Activated CD4-positive, alpha-beta memory T cell treated with anti-CD3 and anti-CD28 coated beads, Interleukin-2, amount 10 ng/mL, durations not matched to agents 7 days and 5 days (primary cell): ENCODE data around the gene HDAC3. TPM values are rescaled to one million over a fixed set of nuclear protein-coding genes. Genes with fewer than 3 reads are reported as not detected.

Experiments
- CTCF ChIA-PET: fragments of 350-600 bp; sonication (Branson Sonifier 250); formaldehyde crosslinking; loops from one replicate; lab custom pipeline; 2021; ENCODE audit warnings: antibody characterized with exemption, inconsistent platforms; lab: Charles Lee
- POLR2A ChIA-PET: fragments of 350-600 bp; sonication (Branson Sonifier 250); formaldehyde crosslinking; loops from one replicate; lab custom pipeline; 2021; ENCODE audit warnings: antibody characterized with exemption; lab: Charles Lee
- DNase-seq: peaks from one replicate; pipeline ENCODE4 v3.0.0-alpha.2; 2020
- H3K27ac Mint-ChIP-seq: one replicate; pipeline ENCODE4 v1.8.0; 2021; ENCODE audit warnings: mild to moderate bottlenecking, mixed read lengths
- H3K27me3 Mint-ChIP-seq: one replicate; pipeline ENCODE4 v1.8.0; 2021; ENCODE audit warnings: mixed read lengths
- H3K36me3 Mint-ChIP-seq: one replicate; pipeline ENCODE4 v1.8.0; 2021; ENCODE audit warnings: low read depth, mixed read lengths
- H3K4me1 Mint-ChIP-seq: one replicate; pipeline ENCODE4 v1.8.0; 2021; ENCODE audit warnings: mixed read lengths
- H3K4me3 Mint-ChIP-seq: one replicate; pipeline ENCODE4 v1.8.0; 2021; ENCODE audit warnings: mild to moderate bottlenecking, mixed read lengths
- H3K9me3 Mint-ChIP-seq: one replicate; pipeline ENCODE4 v1.8.0; 2021; ENCODE audit warnings: mixed read lengths
- total RNA-seq, 2 experiments: library from RNA; stranded (reverse); gene quantifications; one replicate each; pipeline ENCODE4 v1.2.3, GENCODE V29; 2021

HDAC3 gene
- total RNA-seq, 2 experiments from 2014 or later = 72.0 to 77.9 TPM

DNA sequence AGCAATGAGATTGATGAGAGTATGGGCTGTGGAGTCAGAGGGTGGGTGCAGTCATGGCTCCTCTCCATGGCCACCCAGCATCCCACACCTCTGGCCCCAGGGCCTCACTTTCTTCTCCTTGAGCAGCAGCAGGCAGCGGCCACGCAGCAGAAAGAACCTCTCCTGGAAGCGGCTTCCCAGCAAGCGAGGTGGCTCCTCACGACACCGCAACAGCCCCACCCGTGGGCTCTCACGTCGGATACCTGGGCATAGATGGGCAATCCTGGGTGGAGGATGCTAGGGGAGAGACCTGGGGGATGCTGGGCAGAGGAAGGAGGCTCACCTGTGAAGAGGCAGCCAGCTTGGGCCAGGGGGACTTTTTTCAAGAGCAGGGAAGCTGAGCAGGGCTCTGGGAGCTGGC is 19.7 kb upstream of the HDAC3 start:
- Mint-ChIP-seq H3K27ac (no peak overlapping the region), H3K36me3 (peaks cover 13% of the 10 kb centered on the region), H3K4me3 (no peak overlapping the region), H3K9me3 (no peaks in the 10 kb centered on the region), H3K27me3 (peaks cover 3% of the 10 kb centered on the region), H3K4me1 (peaks cover 13% of the 10 kb centered on the region)
- CTCF ChIA-PET = interaction anchor here (1.1 to 1.9 kb wide), 3 partner anchors 9 to 36 kb away, joined by 3 to 5 read pairs (median 4); no protein-coding TSS in a partner anchor
- no peak for DNase-seq
- POLR2A ChIA-PET = interaction anchor here (2.7 kb wide), 1 partner anchor 19 kb away, joined by 12 read pairs; the partner anchor contains the start of genes HDAC3 and RELL2

DNA sequence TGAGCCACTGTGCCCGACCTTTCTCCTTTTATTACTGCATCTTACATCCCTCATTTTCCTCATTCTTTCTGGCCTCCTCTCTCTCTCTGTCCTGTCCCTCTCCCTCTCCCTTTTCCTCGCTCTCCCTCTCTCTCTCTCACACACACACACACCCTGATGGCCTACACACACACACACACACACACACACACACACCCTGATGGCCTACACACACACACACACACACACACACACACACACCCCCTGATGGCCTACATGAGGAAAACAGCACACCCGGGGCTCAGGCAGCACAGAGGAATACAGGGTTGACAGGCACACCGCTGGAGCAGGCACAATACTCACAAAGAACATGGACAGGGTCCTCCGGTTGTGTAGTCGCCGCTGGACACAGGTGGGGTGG is 18.4 kb upstream of the HDAC3 start:
- no peak for DNase-seq
- Mint-ChIP-seq H3K36me3 (peaks cover 13% of the 10 kb centered on the region), H3K4me1 (peaks cover 22% of the 10 kb centered on the region), H3K9me3 (no peaks in the 10 kb centered on the region), H3K27me3 (peaks cover 3% of the 10 kb centered on the region), H3K27ac (no peak overlapping the region), H3K4me3 (no peak overlapping the region)
- CTCF ChIA-PET = interaction anchor here (0.7 kb wide), 1 partner anchor 304 kb away, joined by 3 read pairs; no protein-coding TSS in a partner anchor
- POLR2A ChIA-PET = interaction anchor here (0.6 kb wide), 1 partner anchor 268 kb away, joined by 4 read pairs; no protein-coding TSS in a partner anchor

DNA sequence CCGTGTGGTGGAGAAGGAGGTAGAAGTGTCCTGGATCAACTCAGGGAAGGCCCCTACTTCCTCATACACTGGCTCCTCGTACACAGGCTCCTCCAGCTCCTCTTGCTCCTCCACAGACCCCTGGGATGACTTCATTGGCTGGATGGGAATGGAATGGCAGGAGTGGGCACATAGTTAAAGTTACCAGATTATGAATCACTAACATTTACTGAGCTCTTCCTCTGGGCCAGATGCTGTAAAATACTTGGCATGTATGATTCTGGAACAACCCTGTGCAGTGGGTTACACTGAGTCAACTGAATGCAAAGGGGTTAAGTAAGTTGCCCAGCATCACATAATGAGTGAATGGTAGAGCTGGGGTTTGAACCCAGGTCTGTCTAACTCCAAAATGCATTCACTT is 17.6 kb upstream of the HDAC3 start:
- POLR2A ChIA-PET = interaction anchor here (0.6 to 1.4 kb wide), 3 partner anchors 9 to 268 kb away, joined by 3 to 4 read pairs (median 4); no protein-coding TSS in a partner anchor
- peaks cover 16% of the 10 kb centered on the region for H3K36me3 Mint-ChIP-seq
- no peaks in the 10 kb centered on the region for H3K9me3 Mint-ChIP-seq
- no peak for DNase-seq
- H3K27me3 Mint-ChIP-seq = peaks cover 1% of the 10 kb centered on the region
- H3K4me3 Mint-ChIP-seq = no peak overlapping the region
- H3K4me1 Mint-ChIP-seq = peaks cover 29% of the 10 kb centered on the region
- CTCF ChIA-PET = interaction anchor here (0.7 to 1.4 kb wide), 4 partner anchors 10 to 307 kb away, joined by 3 read pairs; no protein-coding TSS in a partner anchor
- no peak overlapping the region for H3K27ac Mint-ChIP-seq

DNA sequence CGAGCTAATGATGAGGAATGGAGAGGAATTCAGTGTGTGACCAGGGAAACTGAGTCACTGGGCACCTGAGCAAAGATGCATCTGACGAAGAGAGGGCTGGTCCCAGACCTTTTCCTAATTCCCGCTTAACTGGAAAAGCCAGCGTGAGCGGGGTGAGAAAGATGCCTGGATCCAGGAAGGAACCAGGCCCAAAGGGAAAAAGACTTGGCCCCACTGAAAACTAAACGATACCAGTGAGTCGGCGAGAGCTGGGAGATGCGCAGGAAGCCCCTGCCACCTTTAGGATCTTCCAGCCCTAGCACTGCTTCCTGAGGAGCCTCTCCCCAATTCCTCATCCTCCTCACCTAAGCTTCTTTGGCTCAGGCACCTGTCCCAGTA is 15.1 kb upstream of the HDAC3 start:
- H3K9me3 Mint-ChIP-seq = no peaks in the 10 kb centered on the region

DNA sequence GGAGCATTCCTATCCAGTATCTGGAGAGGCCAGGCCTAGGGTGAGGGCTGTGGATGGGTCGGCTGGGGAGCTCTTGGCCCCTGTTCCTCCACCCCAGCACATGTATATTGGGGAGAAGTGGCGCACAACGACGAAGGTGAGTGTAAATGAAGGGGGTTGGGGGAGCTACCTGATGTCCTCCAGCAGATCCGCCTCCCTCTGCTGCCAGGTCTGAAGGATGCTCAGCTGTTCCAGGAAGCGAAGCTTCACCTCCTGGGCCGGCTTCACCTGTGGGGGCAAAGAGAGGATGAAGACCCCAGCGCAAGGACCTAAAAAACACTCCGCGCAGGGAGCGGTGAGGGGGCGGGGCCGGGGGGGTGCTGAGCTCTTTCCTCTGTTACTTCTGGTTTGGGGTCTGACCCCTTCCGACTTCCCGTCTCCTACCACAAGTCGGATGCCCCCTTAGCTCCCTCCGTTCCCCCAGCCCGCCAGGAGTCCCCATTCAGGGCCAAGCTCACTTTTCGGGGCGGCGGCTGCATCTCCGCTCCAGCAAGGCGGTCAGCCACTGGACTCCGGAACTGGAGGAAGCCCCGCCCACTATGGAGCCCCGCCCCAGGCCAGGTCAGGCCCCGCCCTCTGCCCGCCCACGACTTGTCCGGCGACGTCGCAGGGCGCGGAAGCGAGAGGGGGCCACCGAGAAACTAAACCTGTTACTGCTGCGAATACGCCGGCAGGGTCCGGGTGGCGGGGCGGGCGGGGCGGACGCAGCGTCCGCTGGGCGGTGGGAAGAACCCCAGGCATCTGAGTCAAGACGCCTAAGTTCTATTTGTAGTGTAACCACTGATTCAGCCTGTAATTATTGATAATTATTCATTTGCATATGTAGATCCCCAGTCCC is 14.4 kb upstream of the HDAC3 start, which contains the start of gene FCHSD1:
Gene FCHSD1 (minus strand): TSS at position 568 of the 877 bp plus-strand sequence. CDS start 50 bp downstream, at position 518.
- peak within 1 kb of the TSS; percentile 98 for H3K4me3 Mint-ChIP-seq
- peaks cover 25% of the 10 kb centered on the region for H3K36me3 Mint-ChIP-seq
- ChIA-PET POLR2A (interaction anchor here (0.7 to 6.8 kb wide), 15 partner anchors 9 to 318 kb away, joined by 3 to 98 read pairs (median 5); partner anchors contain the start of genes DELE1, DIAPH1, HDAC3 and RELL2), CTCF (interaction anchor here (0.8 to 2.4 kb wide), 14 partner anchors 9 to 483 kb away, joined by 3 to 21 read pairs (median 6); partner anchors contain the start of genes DIAPH1, HDAC3, RELL2 and RNF14)
- peak; percentile 89 for DNase-seq
- H3K9me3 Mint-ChIP-seq = no peaks in the 10 kb centered on the region
- H3K27ac Mint-ChIP-seq = peak within 1 kb of the TSS; percentile 89
- peaks cover 32% of the 10 kb centered on the region for H3K4me1 Mint-ChIP-seq
- no peaks in the 10 kb centered on the region for H3K27me3 Mint-ChIP-seq

More for the DNA sequence above, 15.1 kb upstream of the HDAC3 start:
- Mint-ChIP-seq H3K36me3 (peaks cover 20% of the 10 kb centered on the region), H3K4me1 (peaks cover 30% of the 10 kb centered on the region), H3K27ac (peak overlapping the region; percentile 89), H3K4me3 (peak overlapping the region; percentile 98), H3K27me3 (no peaks in the 10 kb centered on the region)
- CTCF ChIA-PET = interaction anchor here (0.7 to 2.4 kb wide), 13 partner anchors 9 to 309 kb away, joined by 3 to 21 read pairs (median 7); partner anchors contain the start of genes DIAPH1, HDAC3 and RELL2
- DNase-seq = no peak
- POLR2A ChIA-PET = interaction anchor here (1.1 to 6.8 kb wide), 11 partner anchors 8 to 317 kb away, joined by 3 to 98 read pairs (median 7); partner anchors contain the start of genes DELE1, HDAC3, RELL2 and RNF14

DNA sequence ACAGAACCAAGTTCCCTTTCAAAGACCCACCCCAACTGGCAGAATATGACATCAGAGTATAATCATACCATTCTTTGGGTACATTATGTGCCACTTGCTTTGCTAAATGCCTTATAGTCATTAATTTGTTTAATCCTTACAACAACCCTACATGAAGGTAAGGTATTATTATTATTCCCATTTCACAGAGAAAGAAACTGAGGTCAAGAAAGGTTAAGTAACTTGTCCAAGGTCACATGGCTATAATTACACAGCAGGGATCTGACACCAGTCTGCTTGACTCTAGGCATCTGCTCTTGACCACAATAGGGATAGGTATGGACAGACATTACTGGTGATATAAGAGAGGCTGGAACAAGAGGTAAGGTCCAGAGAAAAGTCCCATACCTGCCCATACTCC is 13.3 kb upstream of the HDAC3 start:
- POLR2A ChIA-PET = interaction anchor here (4.0 to 6.8 kb wide), 2 partner anchors 8 to 12 kb away, joined by 34 to 98 read pairs; partner anchors contain the start of genes HDAC3 and RELL2
- Mint-ChIP-seq H3K27ac (peak overlapping the region; percentile 50), H3K9me3 (no peaks in the 10 kb centered on the region), H3K27me3 (no peaks in the 10 kb centered on the region), H3K4me3 (peak overlapping the region; percentile 98), H3K36me3 (peaks cover 32% of the 10 kb centered on the region), H3K4me1 (peaks cover 34% of the 10 kb centered on the region)
- no peak for DNase-seq
- CTCF ChIA-PET = interaction anchor here (1.0 kb wide), 1 partner anchor 43 kb away, joined by 4 read pairs; no protein-coding TSS in a partner anchor

DNA sequence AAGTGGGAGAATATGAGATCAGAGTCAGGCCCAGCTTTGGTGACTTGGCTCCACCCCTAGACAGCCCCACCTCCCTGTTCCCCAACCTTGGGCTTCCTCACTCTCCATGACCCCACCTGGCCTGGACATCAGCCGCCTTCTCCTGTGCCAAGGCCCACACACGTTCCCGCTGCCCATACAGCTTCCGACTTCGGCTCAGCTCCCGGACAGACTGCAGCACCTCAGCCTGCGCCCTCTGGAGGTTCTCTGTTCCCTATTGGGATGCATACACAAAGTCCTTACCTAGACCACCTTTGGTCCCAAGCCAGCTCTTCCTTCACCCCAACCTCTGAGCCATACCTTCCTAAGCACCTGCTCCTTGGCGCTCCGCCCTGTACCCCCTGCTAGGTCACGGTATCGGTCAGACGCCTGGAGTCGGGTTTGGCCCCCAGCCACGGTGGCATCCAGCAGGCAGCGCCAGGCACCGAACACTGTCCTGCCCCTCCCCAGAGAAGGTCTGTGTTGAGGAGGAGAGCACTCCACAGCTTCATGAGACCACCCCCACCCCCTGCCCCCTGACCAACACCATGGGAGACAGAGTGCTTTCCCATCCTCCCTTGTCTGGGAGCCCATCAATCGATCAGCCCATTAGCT is 12.5 kb upstream of the HDAC3 start:
- POLR2A ChIA-PET = interaction anchor here (1.4 to 6.8 kb wide), 3 partner anchors 8 to 12 kb away, joined by 3 to 98 read pairs (median 34); partner anchors contain the start of genes HDAC3 and RELL2
- Mint-ChIP-seq H3K4me3 (no peak overlapping the region), H3K36me3 (peaks cover 38% of the 10 kb centered on the region), H3K4me1 (peaks cover 35% of the 10 kb centered on the region), H3K27ac (no peak overlapping the region), H3K9me3 (no peaks in the 10 kb centered on the region), H3K27me3 (no peaks in the 10 kb centered on the region)
- CTCF ChIA-PET = interaction anchor here (0.8 to 2.1 kb wide), 4 partner anchors 12 to 57 kb away, joined by 3 to 10 read pairs (median 4); partner anchors contain the start of genes HDAC3 and RELL2
- DNase-seq = no peak

DNA sequence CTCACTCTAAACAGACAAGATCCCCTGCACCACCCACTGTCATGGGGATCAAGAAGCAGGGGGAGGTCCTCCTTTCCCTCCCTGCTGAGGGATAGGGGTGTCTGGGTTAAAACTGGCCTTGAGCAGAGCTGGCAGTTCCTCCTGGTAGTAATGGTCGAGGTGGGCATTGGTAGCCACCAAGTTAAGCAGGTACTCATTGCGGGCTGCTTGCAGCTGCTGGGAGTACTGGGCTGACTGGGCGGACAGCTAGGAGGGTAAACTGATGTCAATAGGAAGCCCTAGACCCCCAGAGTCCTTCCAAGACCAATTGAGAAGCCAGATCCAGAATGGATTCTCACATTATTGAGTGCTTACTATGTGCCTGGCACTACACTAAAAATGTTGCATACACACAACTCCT is 11.2 kb upstream of the HDAC3 start:
- POLR2A ChIA-PET = interaction anchor here (0.8 to 6.8 kb wide), 4 partner anchors 10 to 322 kb away, joined by 3 to 98 read pairs (median 3); partner anchors contain the start of genes HDAC3 and RELL2
- H3K27me3 Mint-ChIP-seq = no peaks in the 10 kb centered on the region
- no peak overlapping the region for H3K4me3 Mint-ChIP-seq
- peaks cover 43% of the 10 kb centered on the region for H3K36me3 Mint-ChIP-seq
- H3K27ac Mint-ChIP-seq = no peak overlapping the region
- no peak for DNase-seq
- H3K4me1 Mint-ChIP-seq = peaks cover 35% of the 10 kb centered on the region
- no peaks in the 10 kb centered on the region for H3K9me3 Mint-ChIP-seq
- CTCF ChIA-PET = interaction anchor here (1.0 to 2.1 kb wide), 3 partner anchors 10 to 55 kb away, joined by 3 to 10 read pairs (median 4); partner anchors contain the start of genes HDAC3 and RELL2

DNA sequence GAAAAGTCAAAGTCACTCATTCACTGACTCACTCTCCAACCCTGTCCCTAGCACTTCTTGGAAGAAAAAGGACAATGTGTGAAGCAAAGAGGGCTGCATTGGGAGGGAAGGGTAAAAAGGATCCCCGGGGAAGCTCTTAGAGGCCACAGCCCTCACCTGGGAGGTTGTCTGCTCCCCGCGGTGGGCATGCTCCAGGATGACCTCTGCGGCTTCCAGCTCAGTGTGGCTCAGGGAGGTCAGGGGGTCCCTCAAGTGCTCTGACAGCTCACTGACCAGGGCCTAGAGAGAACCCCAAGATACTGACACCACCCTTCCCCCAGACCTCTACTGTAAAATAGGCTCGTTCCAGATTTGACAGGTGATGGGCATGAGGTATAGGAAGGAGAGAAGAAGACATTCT is 10.6 kb upstream of the HDAC3 start:
- ChIA-PET POLR2A (interaction anchor here (0.9 to 6.8 kb wide), 3 partner anchors 10 to 323 kb away, joined by 3 to 98 read pairs (median 3); partner anchors contain the start of genes HDAC3 and RELL2), CTCF (interaction anchor here (0.9 to 1.0 kb wide), 2 partner anchors 10 to 37 kb away, joined by 3 read pairs; partner anchors contain the start of genes HDAC3 and RELL2)
- H3K4me3 Mint-ChIP-seq = no peak overlapping the region
- peaks cover 37% of the 10 kb centered on the region for H3K4me1 Mint-ChIP-seq
- H3K27me3 Mint-ChIP-seq = no peaks in the 10 kb centered on the region
- DNase-seq = no peak
- H3K36me3 Mint-ChIP-seq = peaks cover 46% of the 10 kb centered on the region
- H3K27ac Mint-ChIP-seq = no peak overlapping the region
- H3K9me3 Mint-ChIP-seq = no peaks in the 10 kb centered on the region

DNA sequence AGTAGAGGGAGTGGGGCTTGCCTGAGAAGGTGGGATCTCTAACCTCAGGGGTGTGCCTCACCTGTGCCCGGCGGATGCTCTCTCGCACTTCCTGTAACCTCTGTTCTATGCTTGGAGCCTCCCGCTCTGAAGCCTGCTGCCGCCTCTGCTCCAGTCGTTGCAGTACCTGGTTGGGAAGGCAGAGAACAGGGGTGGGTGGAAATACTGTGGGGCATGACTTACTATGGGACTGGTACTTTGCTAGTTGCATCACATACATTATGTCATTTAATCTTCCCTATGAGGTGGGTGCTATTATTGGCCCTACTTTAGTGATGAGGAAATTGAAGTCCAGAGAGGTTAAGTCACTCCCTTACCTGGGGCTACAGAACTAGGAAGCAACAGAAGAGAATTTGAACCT is 9.4 kb upstream of the HDAC3 start:
- CTCF ChIA-PET = interaction anchor here (1.0 to 1.8 kb wide), 3 partner anchors 13 to 27 kb away, joined by 4 to 5 read pairs (median 4); partner anchors contain the start of gene DIAPH1
- no peak for DNase-seq
- POLR2A ChIA-PET = interaction anchor here (1.1 to 6.8 kb wide), 3 partner anchors 8 to 13 kb away, joined by 3 to 98 read pairs (median 4); partner anchors contain the start of genes HDAC3 and RELL2
- peaks cover 39% of the 10 kb centered on the region for H3K4me1 Mint-ChIP-seq
- no peaks in the 10 kb centered on the region for H3K27me3 Mint-ChIP-seq
- no peaks in the 10 kb centered on the region for H3K9me3 Mint-ChIP-seq
- H3K36me3 Mint-ChIP-seq = peaks cover 55% of the 10 kb centered on the region
- no peak overlapping the region for H3K4me3 Mint-ChIP-seq
- no peak overlapping the region for H3K27ac Mint-ChIP-seq

DNA sequence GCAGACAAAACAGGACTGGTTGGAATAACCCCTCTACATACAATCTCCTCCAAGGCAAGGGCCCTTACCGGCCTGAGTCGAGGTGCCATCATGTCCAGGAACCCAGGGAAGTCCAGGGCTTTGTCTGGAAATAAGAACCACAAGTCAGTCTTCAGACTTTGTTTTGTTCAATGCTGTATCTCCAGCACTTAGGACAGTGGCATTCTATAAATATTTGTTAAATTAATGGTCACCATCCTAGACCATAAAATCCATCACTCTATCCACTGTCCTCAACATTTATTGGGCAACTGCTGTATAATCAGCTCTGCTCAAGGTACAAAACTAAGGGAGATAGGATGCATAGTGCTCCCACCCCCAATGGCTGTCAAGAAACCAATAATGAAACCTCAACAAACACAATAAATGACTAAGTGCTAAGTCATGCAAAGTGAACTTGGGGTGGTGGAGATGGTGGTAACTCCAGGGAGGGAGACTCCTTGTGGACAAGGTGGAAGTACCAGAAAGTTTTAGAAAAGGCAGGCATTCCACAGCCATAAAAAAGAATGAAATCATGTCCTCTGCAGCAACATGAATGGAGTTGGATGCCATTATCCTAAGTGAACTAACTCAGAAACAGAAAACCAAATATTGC is 5.1 kb upstream of the HDAC3 start:
- Mint-ChIP-seq H3K27me3 (no peaks in the 10 kb centered on the region), H3K36me3 (peaks cover 55% of the 10 kb centered on the region), H3K9me3 (no peaks in the 10 kb centered on the region), H3K4me3 (no peak overlapping the region), H3K27ac (peak overlapping the region; percentile 58), H3K4me1 (peaks cover 41% of the 10 kb centered on the region)
- DNase-seq = no peak
- ChIA-PET CTCF (interaction anchor here (0.6 to 3.6 kb wide), 7 partner anchors 9 to 78 kb away, joined by 3 to 30 read pairs (median 4); partner anchors contain the start of gene FCHSD1), POLR2A (interaction anchor here (0.5 to 3.2 kb wide), 7 partner anchors 8 to 45 kb away, joined by 3 to 34 read pairs (median 4); partner anchors contain the start of gene FCHSD1)
